IPS DF 6.9 (cell line): Measurements from ENCODE around the gene FOXP1.
"Not testable (repeated sequence)": the region's sequence is repeated elsewhere in the genome, so short reads cannot be mapped to it uniquely, and the experiment has no call there.

ENCODE experiments used
- DNase-seq: peaks from one replicate; pipeline ENCODE4 v3.0.0-alpha.2; 2013; ENCODE audit warnings: low read depth, low spot score
- H3K27ac ChIP-seq: one replicate; pipeline ENCODE4 v1.5.1; 2013; ENCODE audit warnings: low read length, control low read depth
- H3K27me3 ChIP-seq: 2 replicates; pipeline ENCODE4 v1.6.1; 2013; ENCODE audit warnings: mild to moderate bottlenecking, low read length; ENCODE audit not compliant: control insufficient read depth, insufficient read depth
- H3K36me3 ChIP-seq: 2 replicates; pipeline ENCODE4 v1.6.1; 2013; ENCODE audit warnings: low read length; ENCODE audit not compliant: control insufficient read depth, insufficient read depth
- H3K4me1 ChIP-seq: 2 replicates; pipeline ENCODE4 v1.6.1; 2013; ENCODE audit warnings: low read length; ENCODE audit not compliant: control insufficient read depth, insufficient read depth
- H3K4me3 ChIP-seq: 2 replicates; pipeline ENCODE4 v1.5.1; 2013; ENCODE audit warnings: mild to moderate bottlenecking, low read length
- H3K9me3 ChIP-seq: 2 replicates; pipeline ENCODE4 v1.6.1; 2013; ENCODE audit warnings: low read length, inconsistent platforms; ENCODE audit not compliant: control insufficient read depth, insufficient read depth
- WGBS: extraction: QIAGEN DNeasy Blood & Tissue Kit; methylation state at CpG from one replicate; pipeline ENCODE4 v1.1.7; 2013; ENCODE audit warnings: mixed read lengths, missing lambda C conversion rate; ENCODE audit not compliant: insufficient read length, insufficient coverage; 5-methylcytosine and 5-hydroxymethylcytosine counted together

Gene FOXP1

DNA sequence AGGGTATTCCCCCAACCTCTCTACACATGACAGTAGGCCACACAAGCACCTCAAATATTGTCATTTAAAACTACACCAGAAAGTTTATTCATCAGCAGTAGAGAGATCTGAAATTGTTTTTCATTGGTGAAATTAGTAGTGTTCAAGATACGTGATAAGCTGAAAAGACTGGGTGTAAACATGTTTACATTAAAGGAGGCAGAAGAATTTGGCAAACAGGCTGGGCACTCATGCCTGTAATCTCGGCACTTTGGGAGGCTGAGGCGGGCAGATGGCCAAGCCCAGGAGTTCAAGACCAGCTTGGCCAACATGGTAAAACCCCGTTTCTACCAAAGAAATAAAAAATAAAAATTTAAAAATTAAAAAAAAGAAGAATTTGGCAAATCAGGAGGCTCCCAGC, 255.6 kb downstream of the FOXP1 start:
- H3K4me1 ChIP-seq = no peaks in the 10 kb centered on the region
- H3K9me3 ChIP-seq = no peaks in the 10 kb centered on the region
- no peaks in the 10 kb centered on the region for H3K36me3 ChIP-seq
- no peak overlapping the region for H3K27ac ChIP-seq
- H3K27me3 ChIP-seq = no peaks in the 10 kb centered on the region
- no CpG with 5 or more reads among the region's 4 CpGs for WGBS
- H3K4me3 ChIP-seq = no peak overlapping the region
- no peak for DNase-seq

DNA sequence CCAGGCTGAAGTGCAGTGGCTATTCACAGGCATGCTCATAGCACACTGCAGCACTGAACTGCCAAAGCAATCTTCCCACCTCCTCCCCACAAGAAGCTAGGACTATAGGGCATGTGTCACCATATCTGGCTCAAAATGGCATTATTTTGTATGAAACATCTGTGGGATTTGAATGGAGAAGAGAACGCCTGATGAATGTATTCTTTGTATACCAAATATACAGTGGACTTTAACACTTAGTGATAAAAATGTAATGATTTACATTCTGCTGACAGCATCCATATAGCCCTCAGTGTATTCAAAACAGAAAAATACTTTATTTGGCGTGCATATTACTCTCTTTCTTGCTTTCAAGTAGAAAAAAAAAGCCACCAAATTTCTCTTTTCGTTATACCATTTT, 257.8 kb downstream of the FOXP1 start:
- no peak for DNase-seq
- Histone ChIP-seq H3K4me1 (no peaks in the 10 kb centered on the region), H3K27me3 (no peaks in the 10 kb centered on the region), H3K4me3 (no peak overlapping the region), H3K36me3 (no peaks in the 10 kb centered on the region), H3K27ac (no peak overlapping the region), H3K9me3 (no peaks in the 10 kb centered on the region)
- WGBS = no CpG with 5 or more reads among the region's 3 CpGs

DNA sequence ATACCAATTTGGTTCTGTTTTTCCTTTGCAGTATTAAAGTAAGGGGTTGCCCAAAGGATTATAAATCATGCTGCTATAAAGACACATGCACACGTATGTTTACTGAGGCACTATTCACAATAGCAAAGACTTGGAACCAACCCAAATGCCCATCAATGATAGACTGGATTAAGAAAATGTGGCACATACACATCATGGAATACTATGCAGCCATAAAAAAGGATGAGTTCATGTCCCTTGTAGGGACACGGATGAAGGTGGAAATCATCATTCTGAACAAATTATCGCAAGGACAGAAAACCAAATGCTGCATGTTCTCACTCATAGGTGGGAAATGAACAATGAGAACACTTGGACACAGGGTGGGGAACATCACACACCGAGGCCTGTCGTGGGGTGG, 259.3 kb downstream of the FOXP1 start:
- DNase-seq = not testable (repeated sequence)
- no CpG with 5 or more reads among the region's 5 CpGs for WGBS

DNA sequence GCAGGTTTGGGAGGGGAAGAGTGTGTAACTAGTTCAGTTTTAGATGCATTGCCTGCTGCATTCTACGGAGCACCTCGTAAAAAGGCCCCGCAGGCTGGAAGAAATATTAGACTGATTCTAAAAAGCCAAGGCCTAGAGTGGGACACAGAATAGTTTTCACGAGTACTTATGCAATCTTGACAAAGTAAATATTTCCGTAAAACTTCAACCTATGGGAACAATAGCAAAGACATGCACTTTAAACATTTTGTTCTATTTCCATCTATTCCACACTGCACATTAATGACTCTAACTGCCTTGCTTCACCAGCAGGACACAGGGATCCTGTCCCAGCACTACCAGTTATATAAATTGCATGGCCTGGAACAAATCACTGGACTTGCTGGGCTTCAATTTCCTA, 260.0 kb downstream of the FOXP1 start:
- Histone ChIP-seq H3K27me3 (no peaks in the 10 kb centered on the region), H3K36me3 (no peaks in the 10 kb centered on the region), H3K4me3 (no peak overlapping the region), H3K4me1 (no peaks in the 10 kb centered on the region), H3K9me3 (no peaks in the 10 kb centered on the region), H3K27ac (no peak overlapping the region)
- WGBS = no CpG with 5 or more reads among the region's 5 CpGs
- no peak for DNase-seq

More for the DNA sequence above, 259.3 kb downstream of the FOXP1 start:
- not testable (repeated sequence) for H3K36me3 ChIP-seq, H3K4me1 ChIP-seq, H3K4me3 ChIP-seq, H3K27me3 ChIP-seq, H3K9me3 ChIP-seq, H3K27ac ChIP-seq

DNA sequence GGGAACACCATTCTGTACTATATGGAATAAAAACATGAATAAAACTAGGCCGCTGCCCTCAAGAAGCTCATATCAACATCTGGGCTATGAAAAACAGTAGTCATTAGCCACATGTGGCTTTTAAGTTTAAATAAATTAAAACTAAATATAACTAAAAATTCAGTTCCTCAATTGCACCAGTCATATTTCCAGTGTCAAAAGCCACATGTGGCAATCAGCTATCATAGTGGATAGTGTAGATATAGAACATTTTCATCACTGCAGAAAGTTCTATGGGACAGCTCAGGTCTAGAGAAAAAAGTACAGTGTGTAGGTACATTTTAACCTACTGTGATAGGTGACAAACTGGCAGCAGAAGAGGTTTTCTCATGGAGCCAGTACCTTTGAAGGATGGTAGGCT, 261.4 kb downstream of the FOXP1 start:
- no peak for DNase-seq
- WGBS = no CpG with 5 or more reads among the region's 1 CpG
- H3K4me3 ChIP-seq = no peak overlapping the region
- H3K9me3 ChIP-seq = no peaks in the 10 kb centered on the region
- no peaks in the 10 kb centered on the region for H3K4me1 ChIP-seq
- no peaks in the 10 kb centered on the region for H3K36me3 ChIP-seq
- no peaks in the 10 kb centered on the region for H3K27me3 ChIP-seq
- no peak overlapping the region for H3K27ac ChIP-seq

DNA sequence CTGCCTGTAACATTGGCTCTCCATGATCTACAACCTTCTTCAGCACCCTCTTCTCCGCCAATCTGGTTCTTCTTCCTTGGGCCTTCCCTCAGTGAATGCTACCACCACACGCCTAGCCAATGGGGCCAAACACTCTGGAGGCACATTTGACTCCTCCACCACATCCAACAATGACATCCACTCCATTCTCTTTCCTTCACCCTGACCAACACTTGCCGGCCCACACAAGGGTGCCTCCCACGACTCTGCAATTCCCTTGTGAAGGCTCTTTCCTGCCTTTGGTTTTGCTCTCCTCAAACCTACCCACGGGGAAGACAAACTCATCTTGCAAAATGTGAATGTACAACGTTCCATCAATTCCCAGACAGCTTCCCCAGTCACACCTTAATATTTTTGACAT, 263.8 kb downstream of the FOXP1 start:
- no CpG with 5 or more reads among the region's 6 CpGs for WGBS
- no peak for DNase-seq
- no peak overlapping the region for H3K4me3 ChIP-seq
- H3K27me3 ChIP-seq = no peaks in the 10 kb centered on the region
- H3K4me1 ChIP-seq = no peaks in the 10 kb centered on the region
- no peaks in the 10 kb centered on the region for H3K9me3 ChIP-seq
- no peaks in the 10 kb centered on the region for H3K36me3 ChIP-seq
- no peak overlapping the region for H3K27ac ChIP-seq

DNA sequence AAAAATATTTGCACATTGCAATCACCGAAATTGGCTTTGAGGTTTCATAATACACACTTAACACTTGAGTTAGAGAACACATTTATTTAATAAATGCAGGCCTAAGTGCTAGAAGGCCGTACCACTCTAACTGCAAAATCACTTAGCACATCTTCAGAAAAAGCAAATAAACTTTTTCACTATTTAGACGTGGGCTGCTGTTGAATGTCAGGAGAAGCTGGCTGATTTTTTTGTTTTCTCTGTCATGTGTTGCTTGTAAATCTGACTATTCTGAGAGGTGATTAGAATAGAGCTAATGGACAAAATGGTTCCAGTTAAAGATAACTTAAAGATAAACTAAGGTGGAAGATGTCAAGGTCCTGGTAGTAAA, 265.1 kb downstream of the FOXP1 start:
- Histone ChIP-seq H3K36me3 (no peaks in the 10 kb centered on the region), H3K4me3 (no peak overlapping the region), H3K27ac (no peak overlapping the region), H3K27me3 (no peaks in the 10 kb centered on the region), H3K4me1 (no peaks in the 10 kb centered on the region), H3K9me3 (no peaks in the 10 kb centered on the region)
- WGBS = no CpG with 5 or more reads among the region's 3 CpGs
- no peak for DNase-seq

DNA sequence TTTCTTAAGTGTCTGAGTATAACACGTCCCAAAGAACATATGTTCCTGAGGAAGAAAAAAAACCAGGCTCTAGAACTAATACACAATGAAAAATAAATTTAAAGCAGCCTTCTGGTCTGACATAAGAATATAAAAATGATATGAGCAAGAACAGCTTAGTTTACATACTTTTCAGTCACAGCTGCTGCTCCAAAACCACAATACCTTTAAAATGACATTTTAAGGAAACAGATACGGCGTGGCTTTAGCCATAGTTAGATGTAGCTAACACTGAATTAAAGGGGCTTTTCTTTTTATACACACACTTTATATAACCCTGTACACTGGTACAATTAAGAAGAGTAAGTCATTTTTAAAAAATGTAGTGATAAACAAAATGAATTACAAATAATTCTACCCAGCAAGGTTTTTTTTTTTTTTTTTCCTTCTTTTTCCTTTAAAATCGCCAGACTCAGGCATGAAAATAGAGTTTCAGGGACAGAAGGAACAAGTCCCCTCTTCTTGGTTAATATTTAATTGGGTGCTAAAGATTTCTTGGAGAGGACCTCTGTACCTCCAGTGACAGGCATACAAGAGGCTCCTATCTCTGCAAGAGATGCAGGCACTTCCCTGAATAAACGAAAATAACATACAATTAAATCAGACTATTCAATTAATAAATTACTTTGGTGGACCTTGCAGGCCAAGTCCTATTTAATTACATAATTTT, 265.6 kb downstream of the FOXP1 start:
- no peak for DNase-seq
- no peak overlapping the region for H3K27ac ChIP-seq
- H3K36me3 ChIP-seq = no peaks in the 10 kb centered on the region
- no peaks in the 10 kb centered on the region for H3K4me1 ChIP-seq
- no peak overlapping the region for H3K4me3 ChIP-seq
- H3K9me3 ChIP-seq = no peaks in the 10 kb centered on the region
- no CpG with 5 or more reads among the region's 5 CpGs for WGBS
- H3K27me3 ChIP-seq = no peaks in the 10 kb centered on the region

DNA sequence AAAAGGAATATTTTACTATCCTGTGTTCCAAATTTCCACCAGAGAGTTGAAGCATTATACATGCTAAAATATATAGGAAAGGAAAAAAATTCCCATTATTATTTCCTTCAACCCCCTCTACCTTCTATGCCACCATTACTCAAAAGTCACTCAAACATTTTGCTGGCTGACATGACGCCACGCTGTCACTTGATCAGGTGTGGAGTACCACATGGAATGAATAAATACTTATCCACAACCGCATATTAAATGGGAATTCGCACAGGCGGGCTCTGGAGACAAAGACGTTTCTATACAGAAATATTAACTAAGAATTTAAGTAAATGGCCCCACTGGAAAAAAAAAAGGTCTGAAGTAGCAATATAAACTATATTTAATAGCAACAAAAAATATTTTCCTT, 266.4 kb downstream of the FOXP1 start:
- DNase-seq = no peak
- no peaks in the 10 kb centered on the region for H3K9me3 ChIP-seq
- H3K36me3 ChIP-seq = no peaks in the 10 kb centered on the region
- H3K4me1 ChIP-seq = no peaks in the 10 kb centered on the region
- WGBS = no CpG with 5 or more reads among the region's 6 CpGs
- H3K27me3 ChIP-seq = no peaks in the 10 kb centered on the region
- H3K4me3 ChIP-seq = no peak overlapping the region
- no peak overlapping the region for H3K27ac ChIP-seq

DNA sequence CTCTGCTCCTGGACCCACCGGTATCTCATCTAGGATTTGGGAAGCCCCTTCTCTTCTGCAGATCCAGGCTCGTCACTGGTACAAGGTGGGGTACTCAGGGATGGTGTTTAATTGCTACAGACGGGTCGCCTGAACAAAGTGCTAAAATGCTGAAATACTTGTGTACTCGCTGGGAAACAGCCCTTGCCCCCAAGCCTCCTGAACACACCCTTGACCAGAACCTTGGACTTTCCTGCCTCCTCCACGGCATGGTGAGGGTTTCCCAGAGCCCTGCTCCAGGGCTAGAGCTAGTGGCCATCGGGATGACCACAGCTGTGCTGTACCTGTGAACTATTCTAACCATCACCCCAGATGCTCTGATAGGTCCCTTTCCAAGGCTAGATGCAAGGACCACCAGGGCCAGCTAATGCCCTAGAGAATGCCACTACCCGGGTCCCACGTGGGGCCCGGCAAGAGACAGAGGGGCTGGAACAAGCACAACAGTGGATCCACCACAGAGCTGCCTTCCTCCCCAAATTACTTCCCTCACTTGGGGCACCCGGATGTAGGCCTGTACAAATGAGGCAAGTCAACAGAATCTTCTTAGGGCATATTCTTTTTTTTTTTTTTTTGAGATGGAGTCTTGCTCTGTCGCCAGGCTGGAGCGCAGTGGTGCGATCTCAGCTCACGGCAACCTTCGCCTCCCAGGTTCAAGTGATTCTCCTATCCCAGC, 267.3 kb downstream of the FOXP1 start:
- WGBS = no CpG with 5 or more reads among the region's 16 CpGs
- Histone ChIP-seq H3K4me3 (no peak overlapping the region), H3K36me3 (no peaks in the 10 kb centered on the region), H3K9me3 (no peaks in the 10 kb centered on the region), H3K27me3 (no peaks in the 10 kb centered on the region), H3K4me1 (no peaks in the 10 kb centered on the region), H3K27ac (no peak overlapping the region)
- DNase-seq = no peak

DNA sequence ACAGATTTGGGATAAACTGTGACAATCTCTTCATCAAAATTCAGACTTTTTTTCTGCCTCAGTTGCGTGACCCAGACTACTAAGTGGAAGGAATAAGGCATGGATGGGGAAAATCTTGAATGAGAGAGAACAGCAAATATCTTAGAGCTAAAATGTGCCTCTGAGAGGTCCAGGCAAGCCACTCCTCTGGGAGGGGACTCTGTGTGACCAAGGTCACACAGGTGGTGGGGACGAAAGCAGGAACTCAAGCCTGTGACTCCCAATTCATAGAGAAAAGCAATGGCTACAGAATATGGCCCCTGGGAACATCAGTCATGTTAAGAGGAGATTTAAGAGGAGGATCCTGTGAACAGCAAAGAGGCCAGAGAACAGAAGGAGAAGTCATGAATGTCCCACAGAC, 268.1 kb downstream of the FOXP1 start:
- WGBS = no CpG with 5 or more reads among the region's 2 CpGs
- H3K27ac ChIP-seq = no peak overlapping the region
- H3K4me1 ChIP-seq = no peaks in the 10 kb centered on the region
- DNase-seq = no peak
- H3K36me3 ChIP-seq = no peaks in the 10 kb centered on the region
- no peaks in the 10 kb centered on the region for H3K27me3 ChIP-seq
- H3K4me3 ChIP-seq = no peak overlapping the region
- no peaks in the 10 kb centered on the region for H3K9me3 ChIP-seq
